HFFc6 (cell line): ENCODE measurements around the gene PTF1A. TPM values are rescaled to one million over a fixed set of nuclear protein-coding genes. Genes with fewer than 3 reads are reported as not detected.

Experiments
- DNase-seq: peaks from one replicate; pipeline ENCODE4 v3.0.0-alpha.2; 2018
- H3K27ac Mint-ChIP-seq: 2 replicates; pipeline ENCODE4 v1.8.0; 2020; ENCODE audit warnings: mild to moderate bottlenecking, mixed read lengths
- H3K27me3 Mint-ChIP-seq: 2 replicates; pipeline ENCODE4 v1.8.0; 2021; ENCODE audit warnings: mild to moderate bottlenecking, moderate library complexity, mixed read lengths; ENCODE audit not compliant: insufficient read depth
- H3K36me3 Mint-ChIP-seq: 2 replicates; pipeline ENCODE4 v1.8.0; 2021; ENCODE audit warnings: low read depth, mixed read lengths
- H3K4me1 Mint-ChIP-seq: 2 replicates; pipeline ENCODE4 v1.8.0; 2020; ENCODE audit warnings: low read depth, mixed read lengths
- H3K4me3 Mint-ChIP-seq: 2 replicates; pipeline ENCODE4 v1.8.0; 2020; ENCODE audit warnings: mild to moderate bottlenecking, moderate library complexity, mixed read lengths
- H3K9me3 Mint-ChIP-seq: 2 replicates; pipeline ENCODE4 v1.8.0; 2020; ENCODE audit warnings: mild to moderate bottlenecking, mixed read lengths
- total RNA-seq, 6 experiments: library from RNA; stranded (reverse); fragmentation: NEBNext Ultra II Directional; extraction: Animal tissue kit (Norgen Biotek cat#: 25700); gene quantifications; 2 replicates in 1 of 6; 3 replicates in 5 of 6; pipeline ENCODE4 v1.2.3, GENCODE V29; 2021
- TF ChIP-seq, protein P1 (sequence below): fragments of 200-600 bp; sonication (generic); IDR thresholded peaks from 2 replicates; pipeline ENCODE4 v1.5.0; 2021; ENCODE audit warnings: antibody characterized with exemption, mild to moderate bottlenecking

The PTF1A gene
- total RNA-seq, 6 experiments from 2014 or later = not detected

DNA sequence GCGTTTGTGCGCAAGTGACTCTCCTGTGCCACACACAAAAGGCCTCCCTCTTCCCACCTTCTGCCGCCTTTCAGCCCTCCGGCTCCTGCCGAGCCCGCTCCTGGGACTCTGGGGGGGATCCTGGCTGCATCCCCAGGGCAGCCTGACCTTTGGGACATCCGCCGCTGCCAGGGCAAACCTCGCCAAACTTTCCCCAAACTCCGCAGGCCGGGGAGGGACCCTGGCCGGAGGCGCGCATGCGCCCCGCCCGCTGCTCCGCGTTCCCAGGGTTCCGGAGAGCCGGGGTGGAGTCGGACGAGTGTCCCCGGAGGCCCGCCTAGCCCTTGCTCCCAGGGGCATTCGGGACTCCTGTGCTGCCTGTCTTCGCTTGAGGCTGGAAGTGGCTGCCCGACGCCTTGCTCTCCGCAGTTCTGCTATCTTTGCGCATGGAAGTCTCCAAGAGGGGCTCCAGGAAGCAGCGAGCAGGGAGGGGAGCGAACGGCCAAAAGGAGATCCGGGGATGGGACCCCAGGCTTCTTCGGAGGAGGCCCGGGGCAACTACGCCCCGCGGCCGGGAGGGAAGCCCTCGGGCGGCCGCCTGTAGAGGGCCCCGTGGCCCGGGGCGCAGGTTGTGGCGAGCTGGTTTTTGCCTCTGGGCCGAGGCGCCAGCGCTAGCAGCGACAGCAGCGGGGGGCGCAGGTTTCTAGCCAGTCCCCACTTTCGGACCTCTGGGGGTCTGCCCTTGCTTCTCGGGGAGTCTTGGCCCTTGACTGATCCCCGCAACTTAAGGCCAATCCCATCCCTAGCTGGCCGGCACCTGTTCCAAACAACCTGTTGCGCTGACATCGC is 7.0 kb downstream of the PTF1A start:
- no peak for DNase-seq
- TF ChIP-seq, protein P1, sequence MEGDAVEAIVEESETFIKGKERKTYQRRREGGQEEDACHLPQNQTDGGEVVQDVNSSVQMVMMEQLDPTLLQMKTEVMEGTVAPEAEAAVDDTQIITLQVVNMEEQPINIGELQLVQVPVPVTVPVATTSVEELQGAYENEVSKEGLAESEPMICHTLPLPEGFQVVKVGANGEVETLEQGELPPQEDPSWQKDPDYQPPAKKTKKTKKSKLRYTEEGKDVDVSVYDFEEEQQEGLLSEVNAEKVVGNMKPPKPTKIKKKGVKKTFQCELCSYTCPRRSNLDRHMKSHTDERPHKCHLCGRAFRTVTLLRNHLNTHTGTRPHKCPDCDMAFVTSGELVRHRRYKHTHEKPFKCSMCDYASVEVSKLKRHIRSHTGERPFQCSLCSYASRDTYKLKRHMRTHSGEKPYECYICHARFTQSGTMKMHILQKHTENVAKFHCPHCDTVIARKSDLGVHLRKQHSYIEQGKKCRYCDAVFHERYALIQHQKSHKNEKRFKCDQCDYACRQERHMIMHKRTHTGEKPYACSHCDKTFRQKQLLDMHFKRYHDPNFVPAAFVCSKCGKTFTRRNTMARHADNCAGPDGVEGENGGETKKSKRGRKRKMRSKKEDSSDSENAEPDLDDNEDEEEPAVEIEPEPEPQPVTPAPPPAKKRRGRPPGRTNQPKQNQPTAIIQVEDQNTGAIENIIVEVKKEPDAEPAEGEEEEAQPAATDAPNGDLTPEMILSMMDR = no peak
- H3K27me3 Mint-ChIP-seq = peaks cover 52% of the 10 kb centered on the region
- H3K36me3 Mint-ChIP-seq = no peaks in the 10 kb centered on the region
- no peaks in the 10 kb centered on the region for H3K9me3 Mint-ChIP-seq
- H3K4me1 Mint-ChIP-seq = no peaks in the 10 kb centered on the region
- no peak overlapping the region for H3K27ac Mint-ChIP-seq
- H3K4me3 Mint-ChIP-seq = no peak overlapping the region

DNA sequence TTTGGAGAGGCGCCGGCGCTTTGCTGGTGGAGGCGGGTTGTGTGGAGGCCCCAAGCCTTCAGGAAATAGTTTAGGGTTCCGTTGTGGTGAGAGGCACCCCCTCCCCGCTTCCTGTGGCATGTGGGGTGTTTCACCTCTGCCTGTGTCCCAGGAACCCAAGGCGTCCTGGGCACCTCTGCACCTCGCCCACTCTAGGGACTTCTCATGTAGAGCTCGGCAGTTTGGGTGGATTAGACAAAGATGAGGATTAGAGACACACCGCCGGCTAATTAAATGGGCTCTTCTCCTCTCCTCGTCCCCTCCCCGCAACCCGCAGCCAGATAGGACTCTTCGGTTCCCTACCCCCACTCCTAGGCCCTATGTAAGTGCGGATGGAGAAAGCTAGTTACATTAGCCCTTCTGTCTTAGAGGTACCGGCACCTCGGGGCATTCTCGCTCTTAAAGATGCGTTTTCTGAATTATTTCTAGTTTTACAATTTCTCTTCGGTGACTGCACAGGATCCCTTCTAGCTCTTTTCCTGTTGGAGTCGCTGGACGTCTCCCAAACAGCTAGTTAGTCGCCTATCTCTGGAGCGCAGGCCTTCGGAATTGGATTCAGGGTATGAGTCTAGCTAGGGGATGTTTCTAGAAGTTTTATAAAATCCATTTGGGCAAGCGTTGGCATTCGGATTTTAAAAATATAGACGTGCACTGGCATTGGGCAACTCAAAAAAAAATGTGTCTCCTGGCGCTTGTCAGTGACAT is 7.8 kb downstream of the PTF1A start:
- H3K27me3 Mint-ChIP-seq = peaks cover 49% of the 10 kb centered on the region
- DNase-seq = no peak
- no peaks in the 10 kb centered on the region for H3K4me1 Mint-ChIP-seq
- H3K36me3 Mint-ChIP-seq = no peaks in the 10 kb centered on the region
- H3K4me3 Mint-ChIP-seq = no peak overlapping the region
- H3K27ac Mint-ChIP-seq = no peak overlapping the region
- TF ChIP-seq, protein P1 = no peak
- H3K9me3 Mint-ChIP-seq = no peaks in the 10 kb centered on the region

DNA sequence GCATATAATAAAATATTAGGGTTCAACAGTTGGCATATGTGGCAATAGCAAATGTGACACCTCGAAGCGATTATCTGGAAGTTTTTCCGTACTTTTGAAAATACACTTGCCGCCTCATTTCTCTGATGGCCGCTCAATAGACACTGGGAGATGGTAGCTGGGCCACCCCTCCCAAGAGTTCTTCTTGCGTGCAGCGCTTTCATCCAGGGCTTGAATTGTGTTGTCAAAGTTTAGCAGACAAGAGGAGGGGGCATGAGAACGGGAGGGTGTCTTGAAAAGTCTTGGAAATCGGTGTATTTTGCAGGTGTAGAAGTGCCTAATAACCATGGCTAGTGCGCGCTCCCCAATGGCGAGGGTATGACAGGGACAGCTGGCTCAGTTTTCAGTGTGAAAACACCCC is 8.5 kb downstream of the PTF1A start:
- Mint-ChIP-seq H3K27ac (no peak overlapping the region), H3K9me3 (no peaks in the 10 kb centered on the region), H3K4me3 (no peak overlapping the region), H3K27me3 (peaks cover 45% of the 10 kb centered on the region), H3K4me1 (no peaks in the 10 kb centered on the region), H3K36me3 (no peaks in the 10 kb centered on the region)
- TF ChIP-seq, protein P1 = no peak
- DNase-seq = no peak

DNA sequence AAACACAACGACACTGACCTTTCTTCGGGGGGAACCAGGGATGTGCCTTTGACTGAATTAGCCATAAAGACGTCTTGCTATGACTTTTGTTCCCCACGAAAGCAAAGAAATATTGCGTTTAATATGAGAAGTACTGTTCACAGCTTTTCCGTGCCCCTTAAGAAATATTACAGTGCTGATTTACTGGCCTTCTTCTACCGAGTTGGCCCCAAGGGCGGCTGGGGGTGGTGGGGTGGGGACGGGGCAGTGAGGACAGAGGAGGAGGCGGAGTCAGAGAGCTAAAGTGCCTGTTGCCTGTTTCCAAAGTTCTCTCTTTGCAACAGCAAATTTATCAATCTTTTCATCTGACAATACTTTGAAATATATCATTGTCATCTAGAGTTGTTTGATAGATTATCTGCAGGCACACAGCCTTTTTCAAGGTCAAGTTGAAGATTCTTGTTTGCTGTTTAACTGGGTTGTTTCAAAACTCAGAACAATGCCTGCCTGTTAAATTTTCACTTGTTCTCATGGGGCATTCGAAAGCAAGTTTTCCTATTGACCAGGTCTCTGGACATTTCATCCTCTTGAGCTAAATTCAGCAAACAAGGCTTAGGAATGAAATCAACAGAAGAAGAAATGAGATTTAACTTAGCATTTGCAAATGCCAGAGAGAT is 9.0 kb downstream of the PTF1A start:
- no peak for DNase-seq
- Mint-ChIP-seq H3K4me1 (no peaks in the 10 kb centered on the region), H3K36me3 (no peaks in the 10 kb centered on the region), H3K9me3 (no peaks in the 10 kb centered on the region), H3K27ac (no peak overlapping the region), H3K27me3 (peaks cover 40% of the 10 kb centered on the region), H3K4me3 (no peak overlapping the region)
- TF ChIP-seq, protein P1 = no peak

DNA sequence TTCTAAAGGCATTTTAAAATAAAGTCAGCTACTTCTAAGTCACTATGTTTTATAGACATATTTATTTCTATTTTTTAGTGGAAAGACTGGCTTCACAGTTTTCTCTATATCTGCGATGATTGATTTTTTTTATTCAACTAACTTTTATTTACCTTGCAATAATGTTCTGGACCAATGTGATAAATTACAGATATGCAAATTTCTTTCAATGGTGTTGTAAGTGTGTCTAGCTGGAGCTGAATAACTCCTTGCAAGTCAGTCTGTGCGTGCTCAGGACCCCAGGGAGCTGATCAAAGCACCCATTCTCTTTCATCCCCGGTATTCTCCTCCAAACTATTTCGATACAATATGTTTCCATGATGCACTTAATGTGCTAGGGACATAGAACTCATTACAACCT is 9.7 kb downstream of the PTF1A start:
- Mint-ChIP-seq H3K4me3 (no peak overlapping the region), H3K27ac (no peak overlapping the region), H3K4me1 (no peaks in the 10 kb centered on the region), H3K36me3 (no peaks in the 10 kb centered on the region), H3K9me3 (no peaks in the 10 kb centered on the region), H3K27me3 (peaks cover 33% of the 10 kb centered on the region)
- TF ChIP-seq, protein P1 = no peak
- DNase-seq = no peak
